Ascending aorta (tissue), 2 donors: ENCODE results near the gene EPRS1. TPM values are rescaled to one million over a fixed set of nuclear protein-coding genes. Genes with fewer than 3 reads are reported as not detected.

ENCODE experiments used
- DNase-seq, 2 donors: peaks; one replicate each; pipeline ENCODE4 v3.0.0-alpha.2; 2019; ENCODE audit warnings: low spot score in 2 of 2
- H3K27ac ChIP-seq, 2 donors: fragments of 200-600 bp; sonication (generic); one replicate each; pipeline ENCODE4 v1.5.1; 2016 to 2017; ENCODE audit warnings: mild to moderate bottlenecking in 1 of 2
- H3K27me3 ChIP-seq: fragments of 200-600 bp; sonication (generic); one replicate; pipeline ENCODE4 v1.5.1; 2017
- H3K36me3 ChIP-seq, 2 donors: fragments of 200-600 bp; sonication (generic); one replicate each; pipeline ENCODE4 v1.5.1; 2016
- H3K4me1 ChIP-seq, 2 donors: fragments of 200-600 bp; sonication (generic); one replicate each; pipeline ENCODE4 v1.5.1; 2016 to 2017; ENCODE audit warnings: mild to moderate bottlenecking in 1 of 2
- H3K4me3 ChIP-seq, 2 donors: fragments of 200-600 bp; sonication (generic); one replicate each; pipeline ENCODE4 v1.5.1; 2016 to 2017; ENCODE audit warnings: mild to moderate bottlenecking in 1 of 2
- H3K9me3 ChIP-seq, 2 donors: fragments of 200-600 bp; sonication (generic); one replicate each; pipeline ENCODE4 v1.5.1; 2016
- CTCF ChIP-seq, 3 experiments: fragments of 200-600 bp in 2 of 3; fragments of 450-650 bp in 1 of 3; sonication (generic) in 2 of 3; IDR thresholded peaks; one replicate each; pipeline ENCODE4 v1.5.1; 2016 to 2019; ENCODE audit warnings: antibody characterized with exemption in 3 of 3, mild to moderate bottlenecking in 1 of 3, moderate library complexity in 1 of 3
- intact Hi-C: fragments of 100-400 bp; cut with DNase I; formaldehyde crosslinking; loops from one replicate; pipeline ENCODE4 v1.15.1; 2023
- total RNA-seq: library from RNA; depleted of rRNA; stranded (reverse); fragments of >200 nt; gene quantifications from one replicate; pipeline ENCODE4 v1.1.0, GENCODE V29; 2016

The EPRS1 gene
- total RNA-seq, 1 donor from 2014 or later, result 16.0 TPM

GRCh38 chr1:220011620-220012019, 34.7 kb downstream of the EPRS1 start:
- peaks cover 24 to 47% of the 10 kb centered on the region in 2 donors for H3K36me3 ChIP-seq
- no peaks in the 10 kb centered on the region for H3K27me3 ChIP-seq
- H3K9me3 ChIP-seq, result no peaks in the 10 kb centered on the region
- peaks cover 3 to 10% of the 10 kb centered on the region in 2 donors for H3K4me1 ChIP-seq
- H3K27ac ChIP-seq, result peak overlapping the region; percentile 23 to 78
- no peak for DNase-seq
- no peak for TF ChIP-seq CTCF (IDR thresholded peaks at IDR 0.05)
- H3K4me3 ChIP-seq, result no peak overlapping the region
- intact Hi-C loops, result loop anchor here (2.0 kb wide), 1 partner anchor 35 kb away; the partner anchor contains the start of gene EPRS1

- Histone ChIP-seq H3K9me3 (no peaks in the 10 kb centered on the region), H3K4me3 (no peak overlapping the region), H3K4me1 (peaks cover 3 to 10% of the 10 kb centered on the region in 2 donors), H3K27ac (no peak overlapping the region), H3K36me3 (peaks cover 54 to 64% of the 10 kb centered on the region in 2 donors), H3K27me3 (no peaks in the 10 kb centered on the region)
- intact Hi-C loops, result no loop called here
- no peak for TF ChIP-seq CTCF (IDR thresholded peaks at IDR 0.05)
- DNase-seq, result no peak
These were observed 38.9 kb downstream of the EPRS1 start for GRCh38 chr1:220007438-220007837.

- H3K27me3 ChIP-seq, result no peaks in the 10 kb centered on the region
- peaks cover 54 to 71% of the 10 kb centered on the region in 2 donors for H3K36me3 ChIP-seq
- TF ChIP-seq CTCF (IDR thresholded peaks at IDR 0.05), result no peak
- H3K9me3 ChIP-seq, result no peaks in the 10 kb centered on the region
- H3K4me3 ChIP-seq, result no peak overlapping the region
- no peak overlapping the region for H3K27ac ChIP-seq
- no peak for DNase-seq
- no peaks in the 10 kb centered on the region for H3K4me1 ChIP-seq
- intact Hi-C loops, result no loop called here
These were observed 40.8 kb downstream of the EPRS1 start for GRCh38 chr1:220005489-220005888.

GRCh38 chr1:220003610-220004299, 42.5 kb downstream of the EPRS1 start:
- no peaks in the 10 kb centered on the region for H3K27me3 ChIP-seq
- TF ChIP-seq CTCF (IDR thresholded peaks at IDR 0.05), result no peak
- no peaks in the 10 kb centered on the region for H3K4me1 ChIP-seq
- H3K9me3 ChIP-seq, result no peaks in the 10 kb centered on the region
- H3K27ac ChIP-seq, result no peak overlapping the region
- peaks cover 40 to 69% of the 10 kb centered on the region in 2 donors for H3K36me3 ChIP-seq
- intact Hi-C loops, result no loop called here
- H3K4me3 ChIP-seq, result no peak overlapping the region
- DNase-seq, result no peak

- no peak for DNase-seq
- peaks cover 36 to 71% of the 10 kb centered on the region in 2 donors for H3K36me3 ChIP-seq
- H3K4me3 ChIP-seq, result no peak overlapping the region
- no peaks in the 10 kb centered on the region for H3K27me3 ChIP-seq
- H3K4me1 ChIP-seq, result no peaks in the 10 kb centered on the region
- no peak overlapping the region for H3K27ac ChIP-seq
- H3K9me3 ChIP-seq, result no peaks in the 10 kb centered on the region
- intact Hi-C loops, result no loop called here
- no peak for TF ChIP-seq CTCF (IDR thresholded peaks at IDR 0.05)
These were observed 43.3 kb downstream of the EPRS1 start for GRCh38 chr1:220003015-220003414.
